Epithelial cell of proximal tubule (primary cell): ENCODE measurements around the gene NHERF1. TPM values are rescaled to one million over a fixed set of nuclear protein-coding genes. Genes with fewer than 3 reads are reported as not detected.

Experiments
- DNase-seq: peaks from one replicate; pipeline ENCODE4 v3.0.0-alpha.2; 2011; ENCODE audit warnings: low read depth
- H3K4me3 ChIP-seq: 2 replicates; pipeline ENCODE4 v1.5.1; 2011; ENCODE audit warnings: low read depth, mild to moderate bottlenecking, low read length
- total RNA-seq: library from RNA; depleted of rRNA; stranded (reverse); fragments of >200 nt; gene quantifications from 2 replicates; pipeline ENCODE4 v1.2.3, GENCODE V29; 2015
- TF ChIP-seq, protein P1 (sequence below): conservative IDR thresholded peaks from 2 replicates; pipeline ENCODE4 v1.5.1; 2012; ENCODE audit warnings: low read depth, mild to moderate bottlenecking, low read length

The NHERF1 gene
- total RNA-seq, 1 donor from 2014 or later: 45.1 TPM

DNA sequence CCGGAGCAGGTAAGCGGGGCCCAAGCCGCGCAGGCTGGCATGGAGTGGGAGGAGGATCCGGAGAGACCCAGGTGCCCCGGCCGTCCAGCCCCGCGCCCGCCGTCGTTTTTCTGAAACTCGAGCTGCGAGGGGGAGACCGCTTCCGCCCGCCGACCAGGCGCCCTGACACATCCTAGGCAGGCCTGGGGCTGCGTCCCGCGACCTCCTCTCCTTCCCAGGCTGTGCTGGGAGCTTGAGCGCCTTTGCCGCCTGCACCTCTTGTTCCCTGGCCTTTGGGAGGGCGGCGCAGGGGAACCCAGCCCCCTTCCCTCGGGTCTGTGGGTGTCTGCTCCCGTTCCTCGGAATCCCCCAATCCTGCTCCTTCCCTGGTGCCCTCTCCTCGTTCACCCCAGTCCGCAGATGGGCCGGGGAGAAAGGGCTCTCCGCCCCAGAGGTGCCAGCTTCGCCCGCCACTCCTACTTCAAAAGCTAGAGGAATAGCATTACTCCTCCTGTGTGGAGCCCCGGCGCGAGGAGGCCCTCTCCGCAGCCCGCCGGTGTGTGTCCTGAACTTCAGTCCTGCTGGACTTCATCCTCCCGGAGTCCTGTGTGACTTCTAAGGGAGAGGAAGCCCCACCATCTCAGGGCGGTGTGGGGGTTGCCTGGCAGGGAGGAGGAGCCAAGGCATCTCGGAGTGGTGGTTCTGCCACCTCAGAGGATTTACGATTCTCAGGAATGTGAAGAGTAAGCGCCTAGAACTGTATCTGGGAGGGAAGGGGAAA is 1.0 kb downstream of the NHERF1 start:
- peak overlapping the region; percentile 99 for H3K4me3 ChIP-seq
- DNase-seq: no peak
- TF ChIP-seq, protein P1, sequence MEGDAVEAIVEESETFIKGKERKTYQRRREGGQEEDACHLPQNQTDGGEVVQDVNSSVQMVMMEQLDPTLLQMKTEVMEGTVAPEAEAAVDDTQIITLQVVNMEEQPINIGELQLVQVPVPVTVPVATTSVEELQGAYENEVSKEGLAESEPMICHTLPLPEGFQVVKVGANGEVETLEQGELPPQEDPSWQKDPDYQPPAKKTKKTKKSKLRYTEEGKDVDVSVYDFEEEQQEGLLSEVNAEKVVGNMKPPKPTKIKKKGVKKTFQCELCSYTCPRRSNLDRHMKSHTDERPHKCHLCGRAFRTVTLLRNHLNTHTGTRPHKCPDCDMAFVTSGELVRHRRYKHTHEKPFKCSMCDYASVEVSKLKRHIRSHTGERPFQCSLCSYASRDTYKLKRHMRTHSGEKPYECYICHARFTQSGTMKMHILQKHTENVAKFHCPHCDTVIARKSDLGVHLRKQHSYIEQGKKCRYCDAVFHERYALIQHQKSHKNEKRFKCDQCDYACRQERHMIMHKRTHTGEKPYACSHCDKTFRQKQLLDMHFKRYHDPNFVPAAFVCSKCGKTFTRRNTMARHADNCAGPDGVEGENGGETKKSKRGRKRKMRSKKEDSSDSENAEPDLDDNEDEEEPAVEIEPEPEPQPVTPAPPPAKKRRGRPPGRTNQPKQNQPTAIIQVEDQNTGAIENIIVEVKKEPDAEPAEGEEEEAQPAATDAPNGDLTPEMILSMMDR: no peak

- DNase-seq: no peak
- peak overlapping the region; percentile 99 for H3K4me3 ChIP-seq
- TF ChIP-seq, protein P1: no peak
Observed at GRCh38 chr17:74750039-74750326, 1.6 kb downstream of the NHERF1 start.

- DNase-seq: no peak
- peak overlapping the region; percentile 99 for H3K4me3 ChIP-seq
- TF ChIP-seq, protein P1: no peak
Observed at GRCh38 chr17:74750327-74751069, 2.1 kb downstream of the NHERF1 start.

- no peak for DNase-seq
- no peak overlapping the region for H3K4me3 ChIP-seq
- TF ChIP-seq, protein P1: no peak
Observed at GRCh38 chr17:74752415-74752814, 4.0 kb downstream of the NHERF1 start.

GRCh38 chr17:74752822-74753401 is 4.5 kb downstream of the NHERF1 start:
- no peak overlapping the region for H3K4me3 ChIP-seq
- TF ChIP-seq, protein P1: no peak
- DNase-seq: no peak

DNA sequence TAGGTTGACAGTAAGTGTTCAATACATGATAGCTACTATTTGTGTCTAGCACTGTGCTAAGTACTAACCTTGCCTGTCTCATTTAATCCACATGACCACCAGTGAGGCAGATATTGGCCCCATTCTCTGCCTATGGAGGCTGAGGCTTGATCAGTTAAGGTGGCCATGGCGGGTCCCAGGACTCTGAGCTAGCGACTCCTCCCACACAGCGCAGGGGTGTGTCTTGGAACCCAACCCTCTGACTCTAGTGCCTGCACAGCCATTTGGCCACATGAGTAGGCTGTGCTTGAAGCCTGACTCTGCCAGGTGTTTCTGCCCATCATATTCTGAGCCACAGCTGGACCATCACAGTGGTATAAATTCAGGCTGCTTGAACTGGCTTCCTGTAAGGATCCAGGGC is 6.4 kb downstream of the NHERF1 start:
- H3K4me3 ChIP-seq: no peak overlapping the region
- no peak for DNase-seq
- TF ChIP-seq, protein P1: no peak
